Astrocyte (in vitro differentiated cells and primary cell): ENCODE results near the gene PALB2. TPM values are rescaled to one million over a fixed set of nuclear protein-coding genes. Genes with fewer than 3 reads are reported as not detected.

Source experiments
- DNase-seq: peaks from one replicate; pipeline ENCODE4 v3.0.0-alpha.2; 2010; ENCODE audit warnings: low read depth
- FAIRE-seq: peaks from 2 replicates; lab custom pipeline; 2011; peaks lifted over from hg19 to GRCh38; lab: Jason Lieb, UNC
- H2AFZ ChIP-seq: 2 replicates; pipeline ENCODE4 v1.6.0; 2012; ENCODE audit warnings: low read depth, low read length, inconsistent platforms
- H3K27ac ChIP-seq: 2 replicates; pipeline ENCODE4 v1.5.1; 2011; ENCODE audit warnings: low read depth, low read length, inconsistent platforms
- H3K27me3 ChIP-seq: 2 replicates; pipeline ENCODE4 v1.6.0; 2011; ENCODE audit warnings: low read length, inconsistent platforms; ENCODE audit not compliant: insufficient read depth
- H3K36me3 ChIP-seq: 2 replicates; pipeline ENCODE4 v1.5.1; 2011; ENCODE audit warnings: low read length, inconsistent platforms; ENCODE audit not compliant: insufficient read depth
- H3K4me1 ChIP-seq: 2 replicates; pipeline ENCODE4 v1.5.1; 2011; ENCODE audit warnings: low read length, inconsistent platforms; ENCODE audit not compliant: insufficient read depth
- H3K4me2 ChIP-seq: 2 replicates; pipeline ENCODE4 v1.6.0; 2012; ENCODE audit warnings: low read length, inconsistent platforms
- H3K4me3 ChIP-seq: 2 replicates; pipeline ENCODE4 v1.5.1; 2011; ENCODE audit warnings: low read depth, mild to moderate bottlenecking, low read length, inconsistent platforms; ENCODE audit not compliant: insufficient read depth
- H3K79me2 ChIP-seq: 2 replicates; pipeline ENCODE4 v1.6.0; 2012; ENCODE audit warnings: mild to moderate bottlenecking, low read length, inconsistent platforms; ENCODE audit not compliant: insufficient read depth
- H3K9ac ChIP-seq: 2 replicates; pipeline ENCODE4 v1.6.0; 2012; ENCODE audit warnings: mild to moderate bottlenecking, low read length, inconsistent platforms
- H3K9me3 ChIP-seq: 2 replicates; pipeline ENCODE4 v1.5.1; 2012; ENCODE audit warnings: low read depth, mild to moderate bottlenecking, low read length, inconsistent platforms; ENCODE audit not compliant: insufficient read depth
- H4K20me1 ChIP-seq: 2 replicates; pipeline ENCODE4 v1.6.0; 2012; ENCODE audit warnings: low read length, inconsistent platforms; ENCODE audit not compliant: insufficient read depth
- H3K27ac Mint-ChIP-seq: one replicate; pipeline ENCODE4 v1.8.0; 2021; ENCODE audit warnings: mild to moderate bottlenecking, mixed read lengths; ENCODE audit not compliant: unreplicated experiment
- H3K27me3 Mint-ChIP-seq: one replicate; pipeline ENCODE4 v1.8.0; 2021; ENCODE audit warnings: low read depth, mixed read lengths; ENCODE audit not compliant: unreplicated experiment
- H3K36me3 Mint-ChIP-seq: one replicate; pipeline ENCODE4 v1.8.0; 2021; ENCODE audit warnings: low read depth, mixed read lengths; ENCODE audit not compliant: unreplicated experiment
- H3K4me1 Mint-ChIP-seq: one replicate; pipeline ENCODE4 v1.8.0; 2021; ENCODE audit warnings: low read depth, mixed read lengths; ENCODE audit not compliant: unreplicated experiment
- H3K4me3 Mint-ChIP-seq: one replicate; pipeline ENCODE4 v1.8.0; 2021; ENCODE audit warnings: mild to moderate bottlenecking, moderate library complexity, mixed read lengths; ENCODE audit not compliant: unreplicated experiment
- H3K9me3 Mint-ChIP-seq: one replicate; pipeline ENCODE4 v1.8.0; 2021; ENCODE audit warnings: mild to moderate bottlenecking, mixed read lengths; ENCODE audit not compliant: unreplicated experiment
- CTCF ChIP-seq: IDR thresholded peaks from 2 replicates; pipeline ENCODE4 v1.5.1; 2011; ENCODE audit warnings: low read depth, mild to moderate bottlenecking, inconsistent platforms, low read length, moderate library complexity; ENCODE audit not compliant: insufficient read depth
- EZH2 ChIP-seq: IDR thresholded peaks from 2 replicates; pipeline ENCODE4 v1.6.1; 2012; ENCODE audit warnings: mild to moderate bottlenecking, low read length, inconsistent platforms; ENCODE audit not compliant: insufficient read depth
- total RNA-seq: library from RNA; stranded (reverse); gene quantifications from 2 replicates; pipeline ENCODE4 v1.2.1, GENCODE V29; 2021

The PALB2 gene
- total RNA-seq, 1 donor from 2014 or later = 12.8 TPM

GRCh38 chr16:23679986-23680336 lies 38.9 kb upstream of the PALB2 start:
- no peak for FAIRE-seq
- H2AFZ ChIP-seq = no peak overlapping the region
- peaks cover 17% of the 10 kb centered on the region for H3K36me3 ChIP-seq
- peak overlapping the region; percentile 90 for H3K4me3 ChIP-seq
- peaks cover 23% of the 10 kb centered on the region for H3K4me1 ChIP-seq
- no peak overlapping the region for H3K27ac Mint-ChIP-seq
- no peaks in the 10 kb centered on the region for H3K9me3 ChIP-seq
- H4K20me1 ChIP-seq = peaks cover 50% of the 10 kb centered on the region
- H3K27me3 Mint-ChIP-seq = no peaks in the 10 kb centered on the region
- peak overlapping the region; percentile 87 for H3K9ac ChIP-seq
- H3K9me3 Mint-ChIP-seq = no peaks in the 10 kb centered on the region
- no peaks in the 10 kb centered on the region for H3K27me3 ChIP-seq
- peak overlapping the region; percentile 86 for H3K4me3 Mint-ChIP-seq
- DNase-seq = no peak
- H3K79me2 ChIP-seq = peaks cover 56% of the 10 kb centered on the region
- TF ChIP-seq CTCF = no peak
- peaks cover 5% of the 10 kb centered on the region for H3K36me3 Mint-ChIP-seq
- peak overlapping the region; percentile 40 for H3K27ac ChIP-seq
- peak overlapping the region; percentile 97 for H3K4me2 ChIP-seq
- peaks cover 9% of the 10 kb centered on the region for H3K4me1 Mint-ChIP-seq

DNA sequence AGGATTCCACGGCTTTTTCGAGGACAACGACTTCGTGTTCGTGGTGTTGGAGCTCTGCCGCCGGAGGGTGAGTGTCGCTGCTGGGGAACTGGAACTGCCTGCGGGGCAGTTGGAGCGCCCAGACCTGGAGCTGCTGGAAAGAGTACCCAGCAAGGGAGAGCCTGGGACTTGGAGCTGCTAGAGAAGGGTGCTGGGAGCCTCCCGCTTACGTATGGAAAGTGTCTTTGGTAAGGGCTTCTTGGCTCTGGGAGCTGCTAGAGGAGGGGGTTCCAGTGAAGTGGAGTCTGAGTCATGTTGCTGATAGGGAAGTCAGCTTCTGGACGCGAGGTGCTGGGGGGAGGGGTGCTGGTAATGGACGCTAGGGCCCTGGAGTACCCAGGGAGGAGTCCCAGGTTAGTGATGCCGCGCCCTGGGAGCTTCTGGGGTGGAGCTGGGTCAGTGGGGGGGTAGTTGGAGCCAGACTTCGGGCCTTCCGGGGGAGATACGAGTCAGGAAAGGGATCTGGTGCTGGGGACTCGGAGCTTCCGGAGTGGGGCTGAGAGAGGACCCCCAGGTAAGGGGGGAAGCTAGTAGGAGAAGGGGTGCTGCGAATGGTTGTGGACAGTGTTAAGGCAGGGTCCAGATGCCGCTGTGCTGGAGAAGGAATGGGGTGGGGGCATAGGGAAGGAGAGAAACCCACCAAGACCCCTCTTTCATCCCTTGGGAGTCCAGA lies 38.3 kb upstream of the PALB2 start:
- Histone ChIP-seq H3K36me3 (peaks cover 15% of the 10 kb centered on the region), H2AFZ (peak overlapping the region; percentile 45), H3K9me3 (no peaks in the 10 kb centered on the region), H3K4me3 (peak overlapping the region; percentile 90), H3K27me3 (no peaks in the 10 kb centered on the region), H3K27ac (peak overlapping the region; percentile 61), H4K20me1 (peaks cover 51% of the 10 kb centered on the region), H3K4me2 (peak overlapping the region; percentile 97), H3K4me1 (peaks cover 23% of the 10 kb centered on the region), H3K9ac (peak overlapping the region; percentile 87), H3K79me2 (peaks cover 55% of the 10 kb centered on the region)
- Mint-ChIP-seq H3K27me3 (no peaks in the 10 kb centered on the region), H3K9me3 (no peaks in the 10 kb centered on the region), H3K36me3 (peaks cover 5% of the 10 kb centered on the region), H3K4me3 (peak overlapping the region; percentile 86), H3K27ac (no peak overlapping the region), H3K4me1 (peaks cover 9% of the 10 kb centered on the region)
- FAIRE-seq = no peak
- DNase-seq = peak; percentile 53
- no peak for TF ChIP-seq EZH2
- TF ChIP-seq CTCF = no peak
